GM18520 (cell line): ENCODE measurements around the gene RPH3AL.
"Not testable (repeated sequence)": the region's sequence is repeated elsewhere in the genome, so short reads cannot be mapped to it uniquely, and the experiment has no call there.

ENCODE experiments used
- ATAC-seq: cut with Tn5 transposase; IDR thresholded peaks from one replicate; pipeline ENCODE4 v1.9.1; 2021; ENCODE audit not compliant: unreplicated experiment

Gene RPH3AL

GRCh38 chr17:183021-183420, 169.6 kb downstream of the RPH3AL start:
- no peak for ATAC-seq

DNA sequence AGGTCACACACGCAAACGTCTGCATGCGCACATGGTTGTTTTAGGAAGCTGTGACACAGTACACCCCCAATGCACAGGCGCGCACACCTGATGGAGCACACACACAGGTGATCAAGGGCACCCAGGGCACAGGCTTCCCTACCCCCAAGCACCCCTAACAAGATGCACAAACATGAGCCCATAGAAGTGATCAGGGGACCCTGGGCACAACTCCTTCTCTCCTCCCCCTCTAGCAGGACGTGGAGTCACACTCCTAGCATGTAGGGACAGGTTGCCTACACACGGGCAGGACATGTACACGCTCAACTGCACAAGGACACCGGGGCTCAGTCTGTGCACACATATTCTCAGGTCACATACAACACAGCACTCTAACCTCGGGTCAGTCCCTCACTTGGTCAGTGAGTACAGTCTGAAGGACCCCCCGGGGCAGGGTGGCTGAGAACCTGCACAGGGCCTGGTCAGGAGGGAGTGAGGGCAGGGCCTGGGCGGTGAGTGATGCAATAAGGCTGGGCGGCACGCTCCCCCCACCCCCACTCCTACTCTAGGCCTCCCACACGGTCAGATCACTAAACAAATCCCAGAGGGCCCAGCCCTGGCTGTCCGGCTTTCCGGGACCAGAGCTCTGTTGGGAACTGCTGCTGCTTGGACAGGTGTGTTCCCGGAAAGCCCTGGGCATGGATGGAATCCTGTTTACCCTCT, 170.4 kb downstream of the RPH3AL start:
- ATAC-seq: no peak

GRCh38 chr17:181245-182049, 171.2 kb downstream of the RPH3AL start, which contains the start of gene DOC2B:
DOC2B (minus strand) TSS chr17:181650; CDS start chr17:181479, 171 bp downstream.
- ATAC-seq: no peak

DNA sequence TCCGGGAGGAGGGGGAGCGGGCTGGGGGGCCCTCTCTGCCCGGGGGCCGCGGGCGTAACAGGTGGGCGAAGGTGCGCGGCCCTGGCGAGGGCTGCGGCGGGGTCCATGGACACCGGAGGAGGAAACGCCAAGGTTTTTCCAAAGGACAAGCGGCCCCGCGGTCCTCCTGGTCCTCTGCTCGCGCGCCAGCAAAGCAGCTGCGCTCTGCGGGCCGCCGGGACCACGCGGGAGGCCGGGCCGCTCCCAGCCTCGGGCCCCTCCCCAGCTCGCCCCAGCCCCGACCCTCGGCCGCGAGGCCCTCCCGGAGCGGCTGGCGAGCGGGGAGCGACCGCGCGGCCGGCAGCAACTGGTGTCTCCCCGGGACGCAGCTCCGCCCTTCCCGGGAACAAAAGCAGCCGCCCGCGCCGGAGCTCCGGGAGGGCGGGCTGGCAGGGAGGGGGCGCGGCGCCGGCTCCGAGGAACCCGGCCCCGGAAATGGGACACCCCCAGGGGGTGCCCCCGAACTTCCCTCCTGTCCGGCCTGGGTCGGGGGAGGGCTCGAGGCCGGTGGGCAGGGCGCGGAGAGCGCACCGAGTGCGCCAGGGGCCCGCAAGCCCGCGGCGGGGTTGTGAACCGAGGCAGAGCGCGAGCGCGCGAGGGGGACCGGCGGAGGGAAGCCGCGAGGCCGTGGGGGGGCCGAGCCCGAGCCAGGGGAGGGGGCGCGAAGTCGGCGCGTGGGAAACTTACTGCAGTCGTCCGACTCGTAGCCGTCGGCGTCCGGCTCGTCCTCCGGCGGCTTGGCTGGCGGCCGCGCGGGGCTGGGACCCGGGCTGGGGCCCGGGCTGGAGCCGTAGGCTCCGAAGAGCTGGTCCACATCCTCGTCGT, 172.0 kb downstream of the RPH3AL start:
- no peak for ATAC-seq

GRCh38 chr17:179781-180380, 172.7 kb downstream of the RPH3AL start:
- no peak for ATAC-seq

DNA sequence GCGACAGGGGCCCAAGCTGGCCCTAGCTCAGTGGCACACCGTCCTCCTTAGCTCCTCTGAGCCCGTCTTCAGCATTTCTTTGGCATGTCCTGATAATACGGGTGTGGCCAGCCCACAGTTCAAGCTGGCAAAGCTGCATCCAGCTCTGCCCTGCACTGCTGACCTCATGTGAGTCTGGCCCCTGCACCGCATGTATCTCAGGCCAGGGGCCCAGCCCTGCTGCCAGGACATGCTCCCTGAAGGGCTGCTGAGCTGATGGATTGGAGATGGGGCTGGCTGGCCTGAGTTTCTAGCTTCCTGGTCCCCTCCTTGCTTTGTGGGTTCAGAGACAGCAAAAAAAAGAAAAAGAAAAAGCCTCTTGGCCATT, 173.6 kb downstream of the RPH3AL start:
- ATAC-seq: no peak

- ATAC-seq: no peak
These were observed 174.1 kb downstream of the RPH3AL start for GRCh38 chr17:178292-179065.

DNA sequence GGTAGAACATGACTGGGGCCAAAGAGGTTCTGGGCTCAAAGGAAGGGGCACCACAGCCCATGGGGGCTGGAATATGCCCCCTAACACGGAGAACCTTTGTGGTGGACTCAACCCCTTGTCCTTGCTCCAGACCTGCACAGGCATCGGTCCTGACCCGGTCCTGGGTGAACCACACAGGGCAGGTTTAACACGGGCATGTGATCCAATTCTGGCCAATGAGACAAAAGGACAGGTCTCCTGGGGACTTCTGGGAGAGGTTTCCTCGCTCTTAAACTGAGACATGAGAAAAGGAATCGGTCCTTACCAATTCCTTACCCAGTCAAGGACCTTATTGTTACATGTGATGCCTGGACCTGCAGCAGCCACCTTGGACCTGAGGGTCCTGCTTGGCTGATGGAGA, 174.8 kb downstream of the RPH3AL start:
- ATAC-seq: no peak

DNA sequence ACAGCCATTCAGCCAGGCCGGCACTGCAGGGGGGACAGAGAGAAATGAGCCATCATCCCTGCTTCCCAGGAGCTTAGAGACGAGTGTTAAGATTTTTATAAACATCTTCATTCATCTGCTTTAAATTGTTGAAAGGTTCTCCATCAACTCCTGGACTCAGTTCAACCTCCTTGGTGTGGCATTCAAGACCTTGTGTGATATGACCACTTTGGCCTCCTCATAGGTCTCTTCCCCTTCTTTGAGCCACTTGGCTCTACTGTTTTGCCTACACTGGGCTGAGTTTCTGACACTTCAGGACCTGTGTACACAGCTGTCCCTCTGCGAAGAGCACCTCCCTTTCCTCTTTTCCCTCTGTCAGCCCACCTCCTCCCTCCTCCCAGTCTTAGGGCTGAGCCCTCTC, 175.5 kb downstream of the RPH3AL start:
- no peak for ATAC-seq

- ATAC-seq: no peak
These were observed 179.3 kb downstream of the RPH3AL start for GRCh38 chr17:173166-173911.

DNA sequence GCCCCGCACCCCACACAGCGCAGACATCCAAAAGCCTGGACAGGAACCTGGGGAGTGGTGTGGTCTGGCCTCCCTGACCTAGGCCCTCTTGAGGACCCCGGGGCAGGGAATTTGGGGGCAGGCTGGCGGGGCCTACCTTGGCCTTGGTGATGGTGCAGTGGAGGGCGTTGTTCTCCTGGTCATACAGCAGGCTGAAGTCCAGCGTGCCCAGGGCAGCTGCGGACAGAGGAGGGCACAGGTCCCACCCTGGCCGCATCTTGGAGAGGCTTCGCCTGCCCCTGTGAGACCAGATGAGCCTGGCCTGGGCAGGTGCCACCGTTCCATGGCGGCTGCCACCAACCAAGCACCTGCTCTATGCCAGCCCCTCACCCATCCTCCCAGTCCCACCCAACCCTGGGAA, 180.2 kb downstream of the RPH3AL start:
- ATAC-seq: no peak

DNA sequence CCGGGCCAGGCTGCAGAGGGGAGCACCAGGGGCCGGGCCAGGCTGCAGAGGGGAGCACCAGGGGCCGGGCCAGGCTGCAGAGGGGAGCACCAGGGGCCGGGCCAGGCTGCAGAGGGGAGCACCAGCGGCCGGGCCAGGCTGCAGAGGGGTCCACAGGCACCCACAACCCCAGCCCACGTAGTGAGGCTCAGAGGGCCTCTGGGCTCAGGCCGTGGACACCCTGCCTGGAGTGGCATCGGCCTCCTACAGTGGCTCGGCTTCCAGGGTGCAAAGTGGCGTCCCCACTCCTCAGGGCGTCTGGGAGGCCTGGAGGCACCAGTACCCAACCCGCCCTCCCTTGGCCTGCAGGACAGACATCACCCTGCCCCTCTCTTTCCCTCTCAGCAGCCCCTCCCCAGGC, 180.7 kb downstream of the RPH3AL start:
- no peak for ATAC-seq

DNA sequence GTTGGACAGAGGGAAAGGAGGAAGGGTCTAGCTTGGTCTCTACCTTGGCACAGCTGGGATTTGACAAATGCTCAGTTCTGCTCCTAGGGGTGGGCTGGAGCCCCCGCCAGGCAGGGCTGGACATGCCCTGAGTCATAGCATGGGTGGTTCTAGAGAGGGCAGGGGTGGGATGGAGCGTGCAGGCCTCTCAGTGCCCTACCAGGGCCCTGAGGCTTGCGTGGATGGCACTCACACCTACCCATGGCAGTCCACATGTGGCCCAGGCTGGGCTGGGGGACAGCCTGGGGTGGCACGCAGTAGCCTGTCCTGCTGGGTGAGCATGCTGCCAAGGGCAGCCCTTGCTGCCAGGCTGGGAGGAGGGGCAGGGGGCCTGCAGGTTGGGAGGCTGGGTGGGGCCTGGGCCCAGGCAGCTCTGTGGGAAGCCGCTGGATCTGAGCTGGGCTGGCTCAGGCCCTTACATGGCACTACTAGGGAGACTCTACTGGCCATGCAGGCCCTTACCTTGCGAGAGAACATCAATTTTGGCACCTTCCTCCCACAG, 182.4 kb downstream of the RPH3AL start:
- no peak for ATAC-seq

GRCh38 chr17:168614-169013, 184.0 kb downstream of the RPH3AL start:
- not testable (repeated sequence) for ATAC-seq

DNA sequence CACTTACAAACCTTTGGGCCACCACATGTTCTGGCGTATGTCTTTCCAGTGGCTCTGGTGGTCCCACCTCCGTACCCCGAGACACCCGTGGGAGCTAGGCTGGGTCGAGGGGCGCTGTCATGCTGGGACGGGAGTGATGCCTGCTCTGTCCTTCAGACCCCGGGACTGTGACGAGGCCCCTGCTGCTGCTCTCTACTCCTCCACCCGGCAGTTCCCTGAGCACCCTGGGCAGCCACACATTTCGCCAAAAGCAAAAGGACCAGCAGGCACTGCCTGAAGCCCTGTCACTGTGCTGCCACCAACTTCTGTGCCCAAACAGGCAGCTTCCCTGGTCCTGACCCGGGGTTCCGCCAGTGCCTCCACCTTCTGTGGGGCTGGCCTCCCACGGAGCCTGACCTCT, 186.7 kb downstream of the RPH3AL start:
- ATAC-seq: no peak

DNA sequence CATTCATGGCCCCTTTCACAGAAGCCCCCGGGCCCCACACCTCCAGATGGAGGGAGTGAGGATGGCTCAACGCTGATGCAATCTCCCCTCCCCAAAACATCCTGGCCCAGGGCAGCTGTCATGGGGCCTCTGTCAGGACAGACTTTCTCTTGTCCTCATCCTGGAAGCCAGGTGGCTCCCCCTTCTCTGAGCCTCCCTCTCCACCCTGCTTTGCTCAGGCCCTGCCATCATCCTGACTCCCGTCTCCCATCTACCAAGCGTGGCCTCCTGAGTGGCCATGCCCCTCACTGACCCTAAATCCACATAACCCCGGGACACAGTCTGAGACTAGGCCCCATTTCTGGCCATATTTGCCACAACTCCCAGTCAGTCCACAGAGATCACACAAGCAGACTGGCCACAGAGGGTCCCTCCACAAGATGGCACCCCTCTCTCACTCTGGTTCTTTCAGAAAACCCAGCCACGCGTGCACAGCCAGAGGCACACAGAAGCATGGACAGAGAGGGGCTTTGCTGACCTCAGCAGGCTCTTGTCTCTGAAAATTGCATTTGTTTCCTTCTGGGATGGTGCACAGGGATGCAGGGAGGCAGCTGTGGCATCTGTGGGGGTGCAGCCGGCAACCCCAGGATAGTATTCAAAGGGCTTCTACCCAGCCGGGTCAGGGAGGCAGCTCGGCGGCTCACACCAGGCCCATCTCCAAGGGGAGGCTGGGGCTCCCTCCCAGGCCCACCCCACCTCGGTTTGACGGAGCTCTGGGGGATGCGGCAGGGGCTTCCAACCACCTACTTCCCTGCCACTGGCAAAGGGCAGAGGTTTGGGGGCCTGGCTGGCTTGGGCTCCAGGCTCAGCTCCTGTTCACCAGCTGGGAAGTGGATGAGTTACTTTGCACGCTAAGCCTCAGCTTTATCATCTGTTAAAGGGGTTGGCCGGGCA, 188.0 kb downstream of the RPH3AL start:
- ATAC-seq: no peak

DNA sequence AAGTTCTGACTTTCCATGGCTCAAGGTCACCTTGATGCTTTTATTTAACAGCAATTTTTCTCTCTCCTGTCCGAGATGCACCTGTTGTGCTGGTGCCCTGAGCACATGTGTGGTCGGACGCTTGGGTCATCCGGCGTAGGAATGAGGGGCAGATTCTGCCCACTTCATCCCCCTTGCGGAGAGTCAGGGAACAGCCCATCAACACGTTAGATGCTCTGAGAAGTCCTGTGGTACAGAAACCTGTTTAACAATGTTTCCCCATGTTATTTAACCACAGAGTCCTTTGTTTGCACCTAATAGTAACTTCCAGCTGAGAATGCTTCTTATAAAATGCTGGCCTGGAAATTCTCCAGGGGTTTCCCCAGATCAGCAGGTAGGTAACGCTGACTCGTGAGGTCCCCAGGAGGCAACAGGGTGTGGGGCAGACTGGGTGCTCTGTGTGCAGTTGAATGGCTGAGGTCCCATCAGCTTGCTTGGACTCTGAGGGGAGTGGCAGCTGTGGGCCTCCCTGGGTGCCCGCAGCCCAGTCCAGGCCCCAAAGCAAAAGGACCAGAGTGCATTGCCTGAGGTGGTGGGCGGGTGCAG, 189.0 kb downstream of the RPH3AL start:
- no peak for ATAC-seq

DNA sequence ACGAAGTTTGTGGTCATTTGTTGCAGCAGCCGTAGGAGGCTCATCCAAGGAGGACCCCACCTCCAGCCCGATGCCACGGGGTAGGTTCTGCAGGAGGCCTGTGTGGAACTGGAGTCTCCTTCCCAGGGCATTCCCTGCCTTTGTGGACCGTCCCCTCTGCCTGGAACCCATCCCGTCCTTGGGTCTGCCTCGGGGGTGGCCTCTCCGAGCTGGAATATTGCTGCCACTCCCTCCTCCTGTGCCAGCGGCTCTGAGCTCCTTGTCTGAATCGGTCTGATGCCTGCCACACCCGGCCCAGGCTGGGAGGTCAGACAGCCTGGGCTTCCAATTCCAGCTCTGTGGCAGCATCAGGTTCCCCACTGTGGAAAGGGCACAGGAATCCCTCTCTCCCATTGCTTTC, 189.9 kb downstream of the RPH3AL start:
- no peak for ATAC-seq
